Placental epithelial cell (primary cell): ENCODE data around the gene CEACAM16. TPM values are rescaled to one million over a fixed set of nuclear protein-coding genes. Genes with fewer than 3 reads are reported as not detected.

ENCODE experiments used
- small RNA-seq: library from RNA; depleted of rRNA; stranded (forward); fragments of <200 nt; gene quantifications from one replicate; pipeline ENCODE3, GENCODE V24; 2012
- total RNA-seq: library from RNA; depleted of rRNA; stranded (reverse); fragments of >200 nt; gene quantifications from 2 replicates; pipeline ENCODE4 v1.2.3, GENCODE V29; 2012

Gene CEACAM16, protein sequence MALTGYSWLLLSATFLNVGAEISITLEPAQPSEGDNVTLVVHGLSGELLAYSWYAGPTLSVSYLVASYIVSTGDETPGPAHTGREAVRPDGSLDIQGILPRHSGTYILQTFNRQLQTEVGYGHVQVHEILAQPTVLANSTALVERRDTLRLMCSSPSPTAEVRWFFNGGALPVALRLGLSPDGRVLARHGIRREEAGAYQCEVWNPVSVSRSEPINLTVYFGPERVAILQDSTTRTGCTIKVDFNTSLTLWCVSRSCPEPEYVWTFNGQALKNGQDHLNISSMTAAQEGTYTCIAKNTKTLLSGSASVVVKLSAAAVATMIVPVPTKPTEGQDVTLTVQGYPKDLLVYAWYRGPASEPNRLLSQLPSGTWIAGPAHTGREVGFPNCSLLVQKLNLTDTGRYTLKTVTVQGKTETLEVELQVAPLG
- total RNA-seq, result not detected in 2 replicates

GRCh38 chr19:44698492-44699201, at the start of gene CEACAM16:
Gene CEACAM16 (plus strand): TSS chr19:44699151. CDS start chr19:44701457, 2,306 bp downstream.

GRCh38 chr19:44671400-44671799, 27.6 kb upstream of the CEACAM16 start, which contains the start of gene CEACAM19:
Gene CEACAM19 (plus strand): TSS chr19:44671482. CDS start chr19:44671932, 450 bp downstream.

GRCh38 chr19:44748426-44749254, 49.7 kb downstream of the CEACAM16 start, which contains the start of gene BCL3:
Gene BCL3 (plus strand): TSS chr19:44748708. CDS start chr19:44748791, 83 bp downstream.

Small RNAs within 50 kb of the gene (small RNA-seq; reads per million reads assigned to genes)
- not detected for gene RF00285

Other genes with a start within 250 kb of the CEACAM16 start
- gene ZNF180, start 198.6 kb upstream of the CEACAM16 start, total RNA-seq, result 10.2 and 14.3 TPM in 2 replicates
- not detected in 2 replicates for gene CEACAM20, start 169.5 kb upstream of the CEACAM16 start, total RNA-seq
- not detected in 2 replicates for gene IGSF23, start 85.6 kb upstream of the CEACAM16 start, total RNA-seq
- 61.2 and 139 TPM in 2 replicates for gene PVR, start 55.2 kb upstream of the CEACAM16 start, total RNA-seq
- 3.4 and 3.5 TPM in 2 replicates for gene CEACAM19, start 27.7 kb upstream of the CEACAM16 start, total RNA-seq
- gene BCL3, start 49.6 kb downstream of the CEACAM16 start, total RNA-seq, result 3.1 TPM in 2 replicates
- gene CBLC, start 78.7 kb downstream of the CEACAM16 start, total RNA-seq, result 5.5 and 6.3 TPM in 2 replicates
- gene BCAM, start 110.0 kb downstream of the CEACAM16 start, total RNA-seq, result 0.43 and 2.4 TPM in 2 replicates
- gene NECTIN2, start 147.1 kb downstream of the CEACAM16 start, total RNA-seq, result 97.9 and 98.9 TPM in 2 replicates
- 20.0 and 50.5 TPM in 2 replicates for gene TOMM40, start 192.1 kb downstream of the CEACAM16 start, total RNA-seq
- gene APOE, start 206.6 kb downstream of the CEACAM16 start, total RNA-seq, result 3.9 and 22.0 TPM in 2 replicates
- gene APOC1, start 215.5 kb downstream of the CEACAM16 start, total RNA-seq, result 0.79 TPM in 1 of 2 replicates, not detected in the other
- gene APOC4, start 243.1 kb downstream of the CEACAM16 start, total RNA-seq, result not detected in 2 replicates
- gene APOC2, start 246.9 kb downstream of the CEACAM16 start, total RNA-seq, result not detected in 2 replicates